Measurements from ENCODE around the gene AKR7A3. TPM values are rescaled to one million over a fixed set of nuclear protein-coding genes. Genes with fewer than 3 reads are reported as not detected.

The AKR7A3 gene
- total and polyA plus RNA-seq, 10 of the 15 experiments (the other 5 are each of a cell fraction or from before 2014, with no cell fraction given): 0.10 to 1.1 (median 0.25) TPM; not detected in 2

DNA sequence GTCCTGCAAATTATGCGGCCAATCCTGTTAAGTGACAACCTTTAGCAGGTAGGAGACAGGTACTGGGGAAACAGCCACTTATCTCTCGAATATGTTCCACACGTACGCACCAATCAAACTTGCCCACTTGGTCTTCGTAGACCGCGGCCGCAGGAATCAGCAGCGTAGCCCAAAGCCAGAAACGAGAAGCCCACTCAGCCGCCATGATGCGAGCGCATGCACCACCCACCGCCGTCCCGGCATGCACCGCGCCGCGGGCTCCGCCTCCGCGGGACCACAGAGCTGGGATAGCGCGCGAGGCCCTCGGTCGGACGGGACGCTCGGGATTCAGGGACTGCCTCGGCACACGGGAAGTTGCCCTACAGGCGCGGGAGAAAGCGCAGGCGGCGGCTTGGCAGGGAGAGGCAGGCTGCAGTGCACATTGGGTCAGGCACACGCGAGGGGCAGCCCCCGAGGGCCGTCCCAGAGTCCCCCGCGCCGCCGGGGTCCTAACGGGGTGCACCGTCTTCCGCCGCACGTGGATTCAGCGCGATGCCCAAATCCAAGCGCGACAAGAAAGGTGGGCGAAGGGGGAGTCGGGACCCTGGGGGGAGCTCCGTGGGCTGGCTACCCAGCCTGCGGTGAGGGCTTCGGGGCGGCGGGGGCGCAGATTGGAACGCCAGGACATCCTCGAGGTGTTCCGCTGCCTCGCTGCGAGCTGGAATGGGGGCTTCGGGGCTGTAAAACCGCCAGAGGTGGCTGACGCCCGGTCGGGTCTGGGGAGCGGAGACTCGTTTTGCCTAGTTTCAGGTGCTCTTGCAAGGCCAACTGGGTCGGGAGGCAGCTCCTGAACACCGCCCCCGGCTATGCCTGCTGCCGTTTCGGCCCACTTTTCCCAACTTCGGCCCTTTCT is 37.0 kb downstream of the AKR7A3 start, which contains the start of the genes EMC1 and MRTO4 (continued):
- TF ChIP-seq MTA2 (IDR thresholded peaks at IDR 0.05; ENCODE audit: low read depth) (no peak), NFYB (IDR thresholded peaks at IDR 0.05; ENCODE audit: insufficient read depth, low read depth, low read length) (no peak), CREB1 (IDR thresholded peaks at IDR 0.05; ENCODE audit: low read depth) (peak; percentile 68)
- TF ChIP-seq, protein P1, sequence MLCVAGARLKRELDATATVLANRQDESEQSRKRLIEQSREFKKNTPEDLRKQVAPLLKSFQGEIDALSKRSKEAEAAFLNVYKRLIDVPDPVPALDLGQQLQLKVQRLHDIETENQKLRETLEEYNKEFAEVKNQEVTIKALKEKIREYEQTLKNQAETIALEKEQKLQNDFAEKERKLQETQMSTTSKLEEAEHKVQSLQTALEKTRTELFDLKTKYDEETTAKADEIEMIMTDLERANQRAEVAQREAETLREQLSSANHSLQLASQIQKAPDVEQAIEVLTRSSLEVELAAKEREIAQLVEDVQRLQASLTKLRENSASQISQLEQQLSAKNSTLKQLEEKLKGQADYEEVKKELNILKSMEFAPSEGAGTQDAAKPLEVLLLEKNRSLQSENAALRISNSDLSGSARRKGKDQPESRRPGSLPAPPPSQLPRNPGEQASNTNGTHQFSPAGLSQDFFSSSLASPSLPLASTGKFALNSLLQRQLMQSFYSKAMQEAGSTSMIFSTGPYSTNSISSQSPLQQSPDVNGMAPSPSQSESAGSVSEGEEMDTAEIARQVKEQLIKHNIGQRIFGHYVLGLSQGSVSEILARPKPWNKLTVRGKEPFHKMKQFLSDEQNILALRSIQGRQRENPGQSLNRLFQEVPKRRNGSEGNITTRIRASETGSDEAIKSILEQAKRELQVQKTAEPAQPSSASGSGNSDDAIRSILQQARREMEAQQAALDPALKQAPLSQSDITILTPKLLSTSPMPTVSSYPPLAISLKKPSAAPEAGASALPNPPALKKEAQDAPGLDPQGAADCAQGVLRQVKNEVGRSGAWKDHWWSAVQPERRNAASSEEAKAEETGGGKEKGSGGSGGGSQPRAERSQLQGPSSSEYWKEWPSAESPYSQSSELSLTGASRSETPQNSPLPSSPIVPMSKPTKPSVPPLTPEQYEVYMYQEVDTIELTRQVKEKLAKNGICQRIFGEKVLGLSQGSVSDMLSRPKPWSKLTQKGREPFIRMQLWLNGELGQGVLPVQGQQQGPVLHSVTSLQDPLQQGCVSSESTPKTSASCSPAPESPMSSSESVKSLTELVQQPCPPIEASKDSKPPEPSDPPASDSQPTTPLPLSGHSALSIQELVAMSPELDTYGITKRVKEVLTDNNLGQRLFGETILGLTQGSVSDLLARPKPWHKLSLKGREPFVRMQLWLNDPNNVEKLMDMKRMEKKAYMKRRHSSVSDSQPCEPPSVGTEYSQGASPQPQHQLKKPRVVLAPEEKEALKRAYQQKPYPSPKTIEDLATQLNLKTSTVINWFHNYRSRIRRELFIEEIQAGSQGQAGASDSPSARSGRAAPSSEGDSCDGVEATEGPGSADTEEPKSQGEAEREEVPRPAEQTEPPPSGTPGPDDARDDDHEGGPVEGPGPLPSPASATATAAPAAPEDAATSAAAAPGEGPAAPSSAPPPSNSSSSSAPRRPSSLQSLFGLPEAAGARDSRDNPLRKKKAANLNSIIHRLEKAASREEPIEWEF (IDR thresholded peaks at IDR 0.05; ENCODE audit: insufficient replicate concordance, low read depth, low read length): no peak
- TF ChIP-seq, protein P2, sequence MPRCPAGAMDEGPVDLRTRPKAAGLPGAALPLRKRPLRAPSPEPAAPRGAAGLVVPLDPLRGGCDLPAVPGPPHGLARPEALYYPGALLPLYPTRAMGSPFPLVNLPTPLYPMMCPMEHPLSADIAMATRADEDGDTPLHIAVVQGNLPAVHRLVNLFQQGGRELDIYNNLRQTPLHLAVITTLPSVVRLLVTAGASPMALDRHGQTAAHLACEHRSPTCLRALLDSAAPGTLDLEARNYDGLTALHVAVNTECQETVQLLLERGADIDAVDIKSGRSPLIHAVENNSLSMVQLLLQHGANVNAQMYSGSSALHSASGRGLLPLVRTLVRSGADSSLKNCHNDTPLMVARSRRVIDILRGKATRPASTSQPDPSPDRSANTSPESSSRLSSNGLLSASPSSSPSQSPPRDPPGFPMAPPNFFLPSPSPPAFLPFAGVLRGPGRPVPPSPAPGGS (IDR thresholded peaks at IDR 0.05; ENCODE audit: borderline replicate concordance, insufficient read depth, low read depth, low read length, poor library complexity, severe bottlenecking): no peak

Data from GM12878 (cell line).